NCI-H146 (cell line): ENCODE results near the gene CIBAR2.
"Not testable (repeated sequence)": the region's sequence is repeated elsewhere in the genome, so short reads cannot be mapped to it uniquely, and the experiment has no call there.

Experiments used
- DNase-seq: peaks from one replicate; lab custom pipeline; 2025; lab: John Stamatoyannopoulos, UW

Gene CIBAR2

DNA sequence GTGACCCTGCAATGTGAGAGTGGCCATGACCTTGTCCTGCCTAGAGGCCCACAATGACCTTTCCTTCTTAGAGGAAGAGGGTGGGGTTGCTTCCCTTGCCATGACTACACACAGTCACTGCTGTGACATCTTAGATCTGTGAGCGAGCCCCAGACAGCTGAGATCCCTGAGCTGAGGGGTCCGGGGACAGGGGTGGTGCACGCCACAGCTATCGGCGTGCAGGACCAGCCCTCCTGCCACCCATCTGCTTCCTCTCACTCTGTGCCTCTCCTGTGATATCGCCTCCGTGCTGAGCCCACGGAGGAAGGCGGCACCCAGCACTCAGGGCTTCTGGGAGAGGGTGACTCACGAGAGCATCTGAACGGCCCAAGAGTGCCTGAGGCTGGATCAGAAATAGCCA is 49.4 kb downstream of the CIBAR2 start:
- DNase-seq, result no peak

DNA sequence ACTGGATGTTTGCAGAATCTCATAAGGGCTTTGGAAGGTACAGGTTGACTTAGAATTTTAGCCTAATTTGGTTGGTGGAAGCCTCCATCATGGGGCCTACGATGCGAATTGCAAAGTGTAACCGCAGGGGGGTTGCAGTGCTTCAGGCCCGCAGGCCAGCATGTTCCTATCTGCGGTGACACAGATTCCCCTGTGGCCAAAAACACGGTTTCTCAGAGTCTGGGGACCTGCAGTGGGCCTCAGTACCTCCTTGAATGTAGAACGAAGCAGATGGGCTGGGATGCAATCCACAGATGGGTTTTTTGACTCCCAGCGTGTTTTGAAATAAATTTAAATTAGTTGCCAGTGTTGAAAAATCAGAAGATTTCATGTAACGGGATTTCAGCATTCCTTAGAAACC is 49.9 kb downstream of the CIBAR2 start:
- no peak for DNase-seq

- no peak for DNase-seq
Observed at GRCh38 chr16:85061566-85061965, 50.7 kb downstream of the CIBAR2 start.

DNA sequence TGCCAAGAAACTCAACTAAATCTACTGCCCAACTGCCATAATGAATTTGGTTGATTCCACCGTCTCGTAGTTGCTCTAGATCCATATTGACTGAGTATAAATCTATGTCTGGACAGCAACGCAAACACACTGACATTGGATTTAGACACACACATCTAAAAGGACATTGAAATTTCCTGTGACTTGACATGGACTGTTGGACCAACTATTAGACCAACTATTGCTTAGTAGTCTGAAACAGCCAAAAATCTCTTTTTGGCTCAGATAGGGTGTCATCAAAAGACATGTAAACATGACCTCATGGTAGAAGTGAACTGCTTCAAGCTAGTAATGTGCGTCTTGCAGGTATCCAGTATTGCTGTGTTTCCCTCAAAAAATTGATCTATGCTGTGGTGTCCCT is 53.4 kb downstream of the CIBAR2 start:
- DNase-seq, result no peak

DNA sequence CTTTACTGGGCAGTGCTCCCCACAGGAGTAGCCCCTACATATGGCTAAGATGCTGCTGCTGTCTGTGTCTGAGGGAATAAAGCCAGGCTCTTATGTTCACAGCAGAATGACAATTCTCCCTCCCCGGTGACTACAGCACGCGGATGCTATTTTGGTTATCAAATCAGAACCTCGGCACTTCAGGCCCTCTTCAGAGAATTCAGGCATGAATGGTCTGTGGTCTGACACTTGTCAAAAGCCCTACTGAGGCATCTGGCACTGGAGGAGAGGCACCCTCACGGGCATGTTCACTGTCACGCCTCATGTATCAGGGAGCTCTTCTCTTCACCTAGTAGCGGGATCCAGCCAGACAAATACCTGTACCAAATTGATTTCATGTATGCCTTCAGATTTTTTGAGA is 54.3 kb downstream of the CIBAR2 start:
- DNase-seq, result no peak

DNA sequence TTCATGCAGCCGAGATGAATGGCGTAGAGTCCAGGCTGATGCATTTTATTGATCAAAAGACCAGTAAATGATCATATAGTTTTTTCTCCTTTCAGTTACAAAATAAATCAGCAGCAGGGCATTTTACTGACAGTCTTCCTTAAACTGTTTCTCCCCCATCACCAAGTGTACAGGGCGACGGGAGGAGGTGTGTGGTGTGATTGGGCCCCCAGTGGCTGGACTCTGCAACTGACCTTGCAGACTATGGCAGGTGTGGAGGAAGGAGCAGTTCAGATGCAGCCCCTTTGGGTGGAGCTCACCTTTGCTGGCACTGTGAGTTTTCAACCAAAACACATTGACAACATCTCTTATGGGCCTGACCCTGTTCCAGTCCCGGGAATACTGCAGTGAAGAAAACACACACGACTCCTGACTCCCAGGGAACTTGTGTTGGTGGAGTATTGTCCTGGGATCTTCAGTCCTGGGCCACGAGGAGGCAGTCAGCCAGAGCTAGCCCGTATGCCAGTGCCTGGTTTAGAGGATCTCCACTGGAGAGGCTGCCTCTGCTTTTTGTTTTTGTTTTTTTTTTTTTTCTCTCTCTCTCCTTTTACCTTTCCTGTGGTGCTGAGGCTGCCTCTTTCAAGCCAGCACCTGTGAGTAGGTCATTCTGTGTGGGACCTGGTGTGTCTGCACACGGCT is 54.9 kb downstream of the CIBAR2 start:
- peak; percentile 56 for DNase-seq

DNA sequence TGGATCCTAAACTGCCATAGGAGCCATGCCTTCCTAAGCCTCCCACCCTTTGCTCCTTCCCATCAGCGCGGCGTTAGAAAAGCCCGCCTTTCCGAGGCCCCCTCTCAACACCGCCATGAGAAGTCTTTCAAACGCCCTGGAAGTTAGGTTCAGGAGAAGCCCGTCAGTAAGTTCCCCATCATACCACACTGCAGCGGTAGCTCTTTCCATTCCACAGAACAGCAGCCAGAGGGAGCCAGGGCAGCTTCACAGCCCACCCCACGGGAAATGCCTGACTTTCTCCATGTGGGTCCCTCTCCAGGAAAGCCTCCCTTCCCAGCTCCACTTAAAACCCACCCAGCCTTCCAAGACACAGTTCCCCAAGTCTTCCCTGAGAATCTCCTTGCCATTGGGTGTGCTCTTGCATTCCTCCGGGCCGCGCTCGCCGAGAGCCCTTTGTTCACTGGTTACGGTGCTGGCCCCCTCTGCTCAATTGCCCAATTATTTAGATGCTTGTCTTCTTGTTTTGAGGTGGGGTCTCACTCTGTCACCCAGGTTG is 56.0 kb downstream of the CIBAR2 start:
- no peak for DNase-seq

- no peak for DNase-seq
Observed at GRCh38 chr16:85055493-85056210, 56.6 kb downstream of the CIBAR2 start.

DNA sequence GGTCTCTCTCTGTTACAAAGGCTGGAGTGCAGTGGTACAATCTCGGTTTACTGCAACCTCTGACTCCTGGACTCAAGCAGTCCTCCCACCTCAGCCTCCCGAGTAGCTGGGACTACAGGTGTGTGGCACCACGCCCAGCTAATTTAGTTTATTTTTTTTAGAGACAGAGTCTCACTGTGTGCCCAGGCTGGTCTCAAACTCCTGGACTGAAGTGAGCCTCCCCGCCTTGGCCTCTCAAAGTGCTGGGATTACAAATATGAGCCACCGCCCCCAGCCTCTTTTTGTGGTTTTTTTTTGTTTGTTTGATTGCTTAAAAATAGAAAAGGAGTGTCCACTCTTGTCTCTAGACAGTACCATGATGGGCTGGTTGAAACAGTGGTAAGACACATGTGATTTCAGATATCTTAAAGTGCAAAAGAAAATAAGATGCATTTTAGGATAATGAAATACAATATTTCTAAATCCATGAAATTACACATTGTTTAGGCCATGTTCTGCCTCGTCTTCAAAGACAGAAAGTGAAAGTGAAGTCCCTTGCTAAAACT is 57.3 kb downstream of the CIBAR2 start:
- DNase-seq, result no peak

GRCh38 chr16:85054321-85054720 is 58.0 kb downstream of the CIBAR2 start:
- not testable (repeated sequence) for DNase-seq

DNA sequence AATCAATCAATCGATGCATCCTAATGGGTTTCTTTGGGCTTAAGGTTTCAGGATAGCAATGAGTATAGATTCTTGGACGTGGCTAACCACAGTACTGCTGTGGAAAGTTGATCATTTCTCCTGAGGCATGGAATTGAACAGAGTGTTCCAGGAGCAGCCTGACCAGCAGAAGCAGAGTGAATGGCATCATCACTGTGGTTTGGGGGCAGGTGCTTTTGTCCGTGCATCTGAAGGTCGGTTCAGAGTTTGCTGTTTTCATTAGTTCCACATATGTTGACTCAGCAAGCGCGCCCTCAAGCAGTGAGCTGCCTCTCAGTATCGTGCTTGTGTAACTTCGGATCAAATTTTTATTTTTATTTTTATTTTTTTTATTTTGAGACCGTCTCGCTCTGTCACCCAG is 59.7 kb downstream of the CIBAR2 start:
- no peak for DNase-seq

- no peak for DNase-seq
Observed at GRCh38 chr16:85051683-85052082, 60.6 kb downstream of the CIBAR2 start.

GRCh38 chr16:85051067-85051581 is 61.1 kb downstream of the CIBAR2 start:
- DNase-seq, result no peak

GRCh38 chr16:85049706-85050305 is 62.5 kb downstream of the CIBAR2 start:
- no peak for DNase-seq

- no peak for DNase-seq
Observed at GRCh38 chr16:85048921-85049562, 63.2 kb downstream of the CIBAR2 start.
